HG03139 (cell line): ENCODE measurements around the gene NECAP2.

Source experiments
- ATAC-seq: cut with Tn5 transposase; IDR thresholded peaks from one replicate; pipeline ENCODE4 v1.9.1; 2021; ENCODE audit not compliant: unreplicated experiment

Gene NECAP2

GRCh38 chr1:16440470-16441281 lies at the start of gene NECAP2:
Gene NECAP2 (plus strand): TSS chr1:16440724. CDS start chr1:16440762, 38 bp downstream.
- ATAC-seq, result peak; percentile 81

GRCh38 chr1:16391411-16391810 lies 49.1 kb upstream of the NECAP2 start:
- no peak for ATAC-seq

- no peak for ATAC-seq
Measured at GRCh38 chr1:16392740-16393569, 47.6 kb upstream of the NECAP2 start.

DNA sequence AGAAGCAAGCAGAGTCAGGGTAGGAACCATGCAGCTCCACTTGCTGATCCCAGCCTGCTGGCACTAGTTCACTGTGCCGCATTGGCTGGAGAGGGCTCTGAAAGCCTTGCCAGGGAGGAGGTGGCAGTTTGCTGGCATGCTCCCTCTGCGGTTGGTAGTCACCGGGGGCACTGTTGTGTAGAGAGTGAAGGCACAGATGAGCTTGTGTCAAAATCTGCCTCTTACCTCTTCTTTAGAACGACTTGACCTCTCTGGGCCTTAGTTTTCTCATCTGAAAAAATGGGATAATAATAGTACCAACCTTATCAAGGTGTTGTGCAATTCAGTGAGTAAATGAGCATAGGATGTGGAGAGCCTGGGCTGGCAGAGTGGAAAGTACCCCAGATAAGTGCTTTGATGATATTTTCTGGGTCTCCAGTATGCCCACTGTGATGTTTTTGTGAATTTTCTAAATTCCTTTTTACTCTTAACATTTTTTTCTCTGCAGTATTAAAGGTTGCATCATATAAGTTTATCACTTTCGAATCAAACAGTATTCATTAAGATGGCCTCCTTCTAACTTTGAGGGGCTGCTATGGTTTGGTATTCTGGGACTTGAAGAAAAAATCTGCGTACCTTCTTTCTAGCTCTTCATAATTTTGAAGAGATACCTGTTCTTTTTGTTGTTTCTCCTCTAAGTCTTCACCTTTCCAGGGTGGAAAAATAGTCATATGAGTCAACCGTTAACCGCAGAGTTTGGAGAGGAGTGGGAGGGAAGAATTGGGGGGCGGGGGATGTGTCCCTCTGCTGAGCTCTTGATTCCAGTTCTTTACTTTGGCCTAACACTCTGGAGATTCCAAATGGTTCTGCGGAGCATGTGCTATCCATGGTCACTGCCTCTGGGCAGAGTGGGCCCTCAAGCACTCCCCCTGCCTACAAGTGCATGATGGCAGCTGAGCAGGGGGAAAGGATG lies 46.7 kb upstream of the NECAP2 start:
- ATAC-seq, result no peak

DNA sequence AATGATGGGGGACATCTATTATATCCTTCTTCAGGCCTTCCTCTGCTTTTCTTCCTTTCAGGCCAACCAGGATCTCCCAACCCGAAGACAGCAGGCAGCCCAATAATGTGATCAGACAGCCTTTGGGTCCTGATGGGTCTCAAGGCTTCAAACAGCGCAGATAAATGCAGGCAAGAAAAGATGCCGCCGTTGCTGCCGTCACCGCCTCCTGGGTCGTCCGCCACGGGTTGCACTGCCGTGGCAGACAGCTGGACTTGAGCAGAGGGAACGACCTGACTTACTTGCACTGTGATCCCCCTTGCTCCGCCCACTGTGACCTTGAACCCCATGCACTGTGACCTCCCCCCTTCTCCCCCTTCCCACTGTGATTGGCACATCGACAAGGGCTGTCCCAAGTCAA lies 45.5 kb upstream of the NECAP2 start:
- ATAC-seq, result no peak

DNA sequence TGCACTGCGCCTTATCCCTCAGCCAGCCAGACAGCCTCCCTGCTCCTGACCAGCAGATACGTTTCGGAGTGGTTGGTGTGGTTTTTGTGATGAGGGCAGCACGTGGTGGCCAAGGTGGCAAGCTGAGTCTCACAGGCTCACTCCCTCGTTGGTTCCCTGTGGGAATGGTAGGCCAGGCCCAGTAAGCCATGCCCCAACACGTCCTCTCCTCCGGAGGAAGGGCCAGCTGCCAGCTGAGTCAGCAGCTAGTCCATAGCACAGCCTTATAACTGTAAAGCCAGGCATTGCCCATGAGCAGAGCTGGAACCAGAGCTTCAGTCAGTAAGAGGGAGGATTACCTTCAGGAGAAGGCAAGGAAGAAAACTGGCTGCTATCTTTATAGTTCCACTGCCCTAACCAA lies 43.9 kb upstream of the NECAP2 start:
- ATAC-seq, result no peak

- no peak for ATAC-seq
Measured at GRCh38 chr1:16397120-16397519, 43.4 kb upstream of the NECAP2 start.

GRCh38 chr1:16398371-16398953 lies 42.1 kb upstream of the NECAP2 start:
- ATAC-seq, result no peak

DNA sequence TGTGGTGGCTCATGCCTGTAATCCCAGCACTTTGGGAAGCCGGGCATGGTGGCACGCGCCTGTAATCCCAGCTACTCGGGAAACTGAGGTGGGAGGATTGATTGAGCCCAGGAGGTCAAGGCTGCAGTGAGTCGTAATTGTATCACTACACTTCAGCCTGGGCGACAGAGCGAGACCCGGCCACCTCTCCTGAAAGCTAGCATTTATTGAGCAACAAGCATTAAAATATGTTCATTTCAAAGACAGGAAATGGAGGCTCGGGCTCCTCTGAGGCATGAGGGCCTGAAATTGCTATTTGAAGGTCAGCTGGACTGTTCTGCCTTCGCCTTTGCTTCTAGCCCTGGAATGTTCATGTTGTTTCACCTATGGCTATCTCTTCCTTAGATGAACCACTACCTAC lies 37.8 kb upstream of the NECAP2 start:
- ATAC-seq, result no peak

- ATAC-seq, result no peak
Measured at GRCh38 chr1:16405441-16405840, 35.1 kb upstream of the NECAP2 start.

DNA sequence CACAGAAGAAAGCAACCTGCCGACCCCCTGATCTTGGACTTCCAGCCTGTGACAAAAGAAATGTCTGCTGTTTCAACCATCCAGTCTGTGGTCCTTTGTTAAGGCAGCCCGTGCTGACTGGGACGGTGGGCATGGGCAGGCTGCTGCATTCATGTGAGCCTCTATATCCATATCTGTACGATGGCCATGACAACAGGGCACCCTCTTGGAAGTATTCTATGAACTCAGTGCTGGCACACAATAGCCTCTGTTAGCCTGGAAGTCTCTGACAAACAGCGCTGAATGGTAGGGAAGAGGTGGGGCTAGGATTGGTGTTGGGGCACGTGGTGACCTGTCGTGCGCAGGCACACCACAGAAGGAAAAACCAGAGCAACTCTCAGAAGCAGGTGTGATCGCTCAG lies 33.7 kb upstream of the NECAP2 start:
- no peak for ATAC-seq

- ATAC-seq, result no peak
Measured at GRCh38 chr1:16409536-16410152, 30.9 kb upstream of the NECAP2 start.

GRCh38 chr1:16410803-16411202 lies 29.7 kb upstream of the NECAP2 start:
- ATAC-seq, result no peak

DNA sequence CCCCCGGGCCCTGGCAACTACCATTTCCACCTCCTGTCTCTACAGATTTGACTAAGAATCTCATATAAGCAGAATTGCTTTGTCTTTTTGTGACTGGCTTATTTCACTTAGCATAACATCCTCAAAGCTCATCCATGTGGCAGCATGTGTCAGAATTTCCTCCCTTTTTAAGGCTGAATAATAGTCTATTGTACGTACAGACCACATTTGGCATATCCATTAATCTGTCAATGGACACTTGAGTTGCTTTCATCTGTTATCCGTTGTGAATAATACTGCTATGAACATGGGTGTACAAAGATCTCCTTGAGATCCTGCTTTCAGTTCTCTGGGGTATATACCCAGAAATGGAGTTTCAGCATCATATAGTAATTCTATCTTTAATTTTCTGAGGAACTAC lies 27.3 kb upstream of the NECAP2 start:
- ATAC-seq, result no peak

- no peak for ATAC-seq
Measured at GRCh38 chr1:16418823-16419425, 21.6 kb upstream of the NECAP2 start.

- ATAC-seq, result peak; percentile 90
Measured at GRCh38 chr1:16420424-16421118, 20.0 kb upstream of the NECAP2 start.

DNA sequence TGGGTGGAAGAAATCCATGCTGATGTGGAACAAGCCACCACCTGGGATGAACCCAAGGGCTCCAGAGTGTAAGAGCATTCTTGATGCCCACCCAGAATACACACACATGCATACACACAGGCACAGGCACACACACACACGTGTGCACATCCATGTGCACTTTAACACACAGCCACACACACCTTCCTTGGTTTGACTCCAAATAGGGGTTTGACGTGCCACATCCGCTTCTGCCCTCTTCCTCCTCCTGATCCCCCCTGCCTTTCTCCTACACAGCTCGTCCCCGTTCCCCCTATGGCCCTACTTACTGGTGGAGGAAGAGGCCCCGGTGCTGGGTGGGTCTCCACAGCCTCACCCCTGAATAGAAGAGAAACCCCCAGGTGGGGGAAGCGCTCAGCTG lies 19.3 kb upstream of the NECAP2 start:
- no peak for ATAC-seq

DNA sequence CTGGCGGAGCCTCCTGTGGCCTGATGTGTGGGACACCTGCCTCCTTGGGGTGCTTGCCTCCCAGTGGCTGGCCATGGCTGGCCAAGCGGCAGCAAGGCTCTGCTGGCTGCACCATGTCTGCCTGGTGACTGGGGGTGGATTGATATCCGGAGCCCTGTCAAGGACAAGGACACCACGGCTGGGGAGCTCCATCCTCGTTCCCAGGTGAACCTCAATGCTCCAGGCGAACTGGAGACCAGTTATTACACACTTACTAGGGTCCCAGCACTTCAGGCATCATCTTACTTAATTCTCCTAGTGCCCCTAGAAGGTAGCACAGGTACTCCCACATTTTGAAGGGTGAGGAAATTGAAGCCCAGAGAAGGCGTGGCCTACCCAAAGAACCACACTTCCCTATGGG lies 18.5 kb upstream of the NECAP2 start:
- ATAC-seq, result no peak
